Smooth muscle cell (in vitro differentiated cells): ENCODE data around the gene MPV17L2. TPM values are rescaled to one million over a fixed set of nuclear protein-coding genes. Genes with fewer than 3 reads are reported as not detected.

ENCODE experiments used
- DNase-seq: peaks from one replicate; lab custom pipeline; 2025; ENCODE audit not compliant: unreplicated experiment; lab: John Stamatoyannopoulos, UW
- H2AFZ ChIP-seq: fragments of 200-600 bp; sonication (generic); 2 replicates; pipeline ENCODE4 v1.6.0; 2016; ENCODE audit warnings: antibody characterized with exemption, low read depth, mild to moderate bottlenecking
- H3F3A ChIP-seq: fragments of 200-600 bp; sonication (generic); 2 replicates; pipeline ENCODE4 v1.6.0; 2017; ENCODE audit warnings: antibody characterized with exemption, low read depth
- H3K27ac ChIP-seq: fragments of 200-600 bp; sonication (generic); 2 replicates; pipeline ENCODE4 v1.5.1; 2016; ENCODE audit warnings: low read depth, mild to moderate bottlenecking
- H3K27me3 ChIP-seq: fragments of 200-600 bp; sonication (generic); 2 replicates; pipeline ENCODE4 v1.6.1; 2016; ENCODE audit warnings: low read depth, mild to moderate bottlenecking
- H3K36me3 ChIP-seq: fragments of 200-600 bp; sonication (generic); 2 replicates; pipeline ENCODE4 v1.5.1; 2016; ENCODE audit warnings: low read depth
- H3K4me1 ChIP-seq: fragments of 200-600 bp; sonication (generic); 2 replicates; pipeline ENCODE4 v1.5.1; 2016; ENCODE audit warnings: low read depth
- H3K4me2 ChIP-seq: fragments of 200-600 bp; sonication (generic); 2 replicates; pipeline ENCODE4 v1.6.0; 2016; ENCODE audit warnings: mild to moderate bottlenecking
- H3K4me3 ChIP-seq: fragments of 200-600 bp; sonication (generic); 2 replicates; pipeline ENCODE4 v1.5.1; 2016; ENCODE audit warnings: mild to moderate bottlenecking
- H3K79me2 ChIP-seq: fragments of 200-600 bp; sonication (generic); 2 replicates; pipeline ENCODE4 v1.6.0; 2016; ENCODE audit warnings: low read depth, mild to moderate bottlenecking
- H3K9ac ChIP-seq: fragments of 200-600 bp; sonication (generic); 2 replicates; pipeline ENCODE4 v1.6.0; 2016; ENCODE audit warnings: low read depth
- H3K9me3 ChIP-seq: fragments of 200-600 bp; sonication (generic); replicated peaks from 2 replicates; pipeline ENCODE4 v1.5.1; 2016; ENCODE audit warnings: low read depth
- H4K20me1 ChIP-seq: fragments of 200-600 bp; sonication (generic); 2 replicates; pipeline ENCODE4 v1.6.0; 2016; ENCODE audit warnings: low read depth
- CTCF ChIP-seq: fragments of 200-600 bp; sonication (generic); IDR thresholded peaks from 2 replicates; pipeline ENCODE4 v1.5.1; 2017; ENCODE audit warnings: borderline replicate concordance, mild to moderate bottlenecking, antibody characterized with exemption; ENCODE audit not compliant: insufficient read depth, poor library complexity, severe bottlenecking
- WGBS: methylation state at CpG from one replicate; pipeline ENCODE4 v1.1.7; 2016; ENCODE audit warnings: low lambda C conversion rate; 5-methylcytosine and 5-hydroxymethylcytosine counted together
- polyA plus RNA-seq: library from polyadenylated mRNA; unstranded; fragments of >200 nt; fragmentation: Nextera tagmentation; extraction: Ambion mirVana; gene quantifications from 2 replicates; pipeline ENCODE4 v1.2.1, GENCODE V29; 2016
- total RNA-seq: library from RNA; depleted of rRNA; stranded (reverse); fragments of >200 nt; gene quantifications from 2 replicates; pipeline ENCODE4 v1.2.3, GENCODE V29; 2014

MPV17L2 gene
- total RNA-seq (11.6 and 13.1 TPM in 2 replicates), polyA plus RNA-seq (27.1 and 28.7 TPM in 2 replicates)

DNA sequence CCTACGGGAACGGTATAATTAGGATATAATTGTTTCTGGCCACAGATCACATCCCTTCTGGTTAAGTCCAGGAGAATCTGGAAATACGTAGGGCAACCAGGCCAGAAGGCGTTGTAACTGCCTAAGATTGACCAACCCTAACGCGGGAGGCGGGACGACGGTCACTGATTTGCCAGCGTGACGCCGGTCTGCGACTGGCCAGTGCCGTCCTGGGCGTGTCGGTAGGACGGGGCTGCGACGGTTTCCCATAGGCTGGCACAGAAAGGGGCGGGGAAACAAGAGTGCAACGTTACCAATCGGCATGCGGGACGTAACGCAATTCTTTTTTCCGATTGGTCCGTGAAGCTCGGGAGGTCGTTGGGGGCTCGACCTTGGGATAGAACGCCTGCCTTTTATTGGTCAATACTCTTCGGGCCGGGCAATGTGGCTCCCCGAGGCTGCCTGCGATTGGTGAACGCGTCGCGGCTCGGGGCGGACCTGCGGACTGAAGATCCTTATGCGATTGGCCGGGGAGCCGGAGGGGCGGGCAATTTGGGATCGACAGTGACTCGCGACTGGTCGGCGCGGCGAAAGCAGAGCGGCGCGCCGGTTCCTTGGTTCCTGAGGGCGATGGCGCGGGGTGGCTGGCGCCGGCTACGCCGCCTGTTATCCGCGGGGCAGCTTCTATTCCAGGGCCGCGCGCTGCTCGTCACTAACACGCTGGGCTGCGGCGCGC, at the start of gene MPV17L2:
TSS of gene MPV17L2 (plus strand) at position 546 of the 715 bp plus-strand sequence. CDS start at position 610, 64 bp downstream.
- Histone ChIP-seq H3K4me2 (peak within 1 kb of the TSS; percentile 96), H2AFZ (peak within 1 kb of the TSS; percentile 44), H3K27me3 (no peaks in the 10 kb centered on the region), H3K27ac (peak within 1 kb of the TSS; percentile 69), H3K36me3 (no peaks in the 10 kb centered on the region), H3K9me3 (no peaks in the 10 kb centered on the region), H3K4me3 (peak within 1 kb of the TSS; percentile 68), H4K20me1 (no peaks in the 10 kb centered on the region), H3F3A (peaks cover 5% of the 10 kb centered on the region), H3K4me1 (peaks cover 8% of the 10 kb centered on the region), H3K9ac (peak within 1 kb of the TSS; percentile 66), H3K79me2 (no peaks in the 10 kb centered on the region)
- DNase-seq = peak; percentile 100
- under 1% methylated on average over 64 of the region's 74 CpGs for WGBS
- no peak for TF ChIP-seq CTCF

GRCh38 chr19:18143902-18144301, 49.1 kb upstream of the MPV17L2 start:
- no peak overlapping the region for H2AFZ ChIP-seq
- no peaks in the 10 kb centered on the region for H3F3A ChIP-seq
- H3K79me2 ChIP-seq = no peaks in the 10 kb centered on the region
- no peaks in the 10 kb centered on the region for H3K27me3 ChIP-seq
- H4K20me1 ChIP-seq = no peaks in the 10 kb centered on the region
- no peak for TF ChIP-seq CTCF
- H3K4me3 ChIP-seq = no peak overlapping the region
- H3K36me3 ChIP-seq = no peaks in the 10 kb centered on the region
- no peaks in the 10 kb centered on the region for H3K4me1 ChIP-seq
- no peak overlapping the region for H3K27ac ChIP-seq
- no peak overlapping the region for H3K9ac ChIP-seq
- WGBS = 79% methylated on average over 3 of the region's 3 CpGs
- no peak overlapping the region for H3K4me2 ChIP-seq
- DNase-seq = no peak
- H3K9me3 ChIP-seq = no peaks in the 10 kb centered on the region

DNA sequence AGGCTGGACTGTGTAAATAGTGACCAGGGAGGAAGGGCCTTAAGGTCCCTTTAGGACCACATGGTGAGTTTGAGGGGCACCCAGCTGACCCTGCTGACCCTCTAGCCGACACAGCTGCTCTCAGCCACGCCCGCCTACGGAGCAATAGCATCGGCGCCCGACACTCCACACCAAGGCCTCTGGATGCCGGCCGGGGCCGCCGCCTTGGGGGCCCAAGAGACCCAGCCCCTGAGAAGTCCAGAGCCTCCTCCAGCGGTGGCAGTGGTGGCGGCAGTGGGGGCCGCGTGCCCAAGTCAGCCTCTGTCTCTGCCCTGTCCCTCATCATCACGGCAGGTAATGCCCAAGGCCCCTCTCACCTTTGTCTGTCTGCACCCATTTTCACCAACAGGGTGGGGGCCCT, 48.7 kb upstream of the MPV17L2 start:
- Histone ChIP-seq H2AFZ (no peak overlapping the region), H3K9ac (no peak overlapping the region), H3K9me3 (no peaks in the 10 kb centered on the region), H3K4me2 (no peak overlapping the region), H3K27ac (no peak overlapping the region), H3K4me1 (no peaks in the 10 kb centered on the region), H3K79me2 (no peaks in the 10 kb centered on the region), H3F3A (no peaks in the 10 kb centered on the region), H4K20me1 (no peaks in the 10 kb centered on the region), H3K4me3 (no peak overlapping the region), H3K27me3 (no peaks in the 10 kb centered on the region), H3K36me3 (no peaks in the 10 kb centered on the region)
- no peak for TF ChIP-seq CTCF
- DNase-seq = no peak
- 96% methylated on average over 16 of the region's 16 CpGs for WGBS

- no peaks in the 10 kb centered on the region for H3K4me1 ChIP-seq
- no peaks in the 10 kb centered on the region for H3K79me2 ChIP-seq
- no peak overlapping the region for H3K4me3 ChIP-seq
- H4K20me1 ChIP-seq = no peaks in the 10 kb centered on the region
- H3K9ac ChIP-seq = no peak overlapping the region
- H3K9me3 ChIP-seq = no peaks in the 10 kb centered on the region
- H3F3A ChIP-seq = no peaks in the 10 kb centered on the region
- H2AFZ ChIP-seq = no peak overlapping the region
- no peak for DNase-seq
- WGBS = 98% methylated on average over 21 of the region's 28 CpGs
- H3K36me3 ChIP-seq = no peaks in the 10 kb centered on the region
- TF ChIP-seq CTCF = no peak
- H3K27me3 ChIP-seq = no peaks in the 10 kb centered on the region
- no peak overlapping the region for H3K27ac ChIP-seq
- no peak overlapping the region for H3K4me2 ChIP-seq
Observed at GRCh38 chr19:18144906-18145305, 48.1 kb upstream of the MPV17L2 start.
